Fibroblast of mammary gland (primary cell): ENCODE results near the gene CD300A.

Experiments used
- DNase-seq: peaks from one replicate; pipeline ENCODE4 v3.0.0-alpha.2; 2010; ENCODE audit warnings: low read depth
- H3K4me3 ChIP-seq: 2 replicates; pipeline ENCODE4 v1.5.1; 2011; ENCODE audit warnings: low read depth, mild to moderate bottlenecking, low read length, moderate library complexity; ENCODE audit not compliant: control insufficient read depth
- CTCF ChIP-seq: conservative IDR thresholded peaks from 2 replicates; pipeline ENCODE4 v1.5.1; 2011; ENCODE audit warnings: low read depth, low read length, inconsistent platforms; ENCODE audit not compliant: control insufficient read depth, insufficient read depth

The CD300A gene

GRCh38 chr17:74467221-74467951 lies 952 bp downstream of the CD300A start:
- H3K4me3 ChIP-seq, result no peak overlapping the region
- no peak for DNase-seq
- TF ChIP-seq CTCF, result no peak

GRCh38 chr17:74471341-74471740 lies 4.9 kb downstream of the CD300A start:
- TF ChIP-seq CTCF, result no peak
- no peak overlapping the region for H3K4me3 ChIP-seq
- DNase-seq, result no peak

- DNase-seq, result no peak
- no peak for TF ChIP-seq CTCF
- H3K4me3 ChIP-seq, result no peak overlapping the region
These were observed 6.5 kb downstream of the CD300A start for GRCh38 chr17:74472890-74473289.

GRCh38 chr17:74473294-74473693 lies 6.9 kb downstream of the CD300A start:
- DNase-seq, result no peak
- no peak for TF ChIP-seq CTCF
- H3K4me3 ChIP-seq, result no peak overlapping the region

- no peak for TF ChIP-seq CTCF
- H3K4me3 ChIP-seq, result no peak overlapping the region
- DNase-seq, result no peak
These were observed 7.8 kb downstream of the CD300A start for GRCh38 chr17:74474043-74474792.

- no peak for DNase-seq
- H3K4me3 ChIP-seq, result no peak overlapping the region
- TF ChIP-seq CTCF, result no peak
These were observed 8.8 kb downstream of the CD300A start for GRCh38 chr17:74475189-74475588.

GRCh38 chr17:74477411-74477810 lies 11.0 kb downstream of the CD300A start:
- no peak for TF ChIP-seq CTCF
- no peak for DNase-seq
- no peak overlapping the region for H3K4me3 ChIP-seq
